Upper lobe of right lung (tissue), 1 donor: ENCODE results near the gene ST6GAL1. TPM values are rescaled to one million over a fixed set of nuclear protein-coding genes. Genes with fewer than 3 reads are reported as not detected.
"Not testable (repeated sequence)": the region's sequence is repeated elsewhere in the genome, so short reads cannot be mapped to it uniquely, and the experiment has no call there.

Experiments used
- ATAC-seq: fragments of 200-7000 bp; cut with Tn5 transposase; one replicate; pipeline ENCODE4 v1.9.1; 2020; ENCODE audit warnings: mild to moderate bottlenecking, moderate library complexity
- DNase-seq: peaks from one replicate; pipeline ENCODE4 v3.0.0-alpha.2; 2020
- H3K27ac ChIP-seq: fragments of 200-600 bp; one replicate; pipeline ENCODE4 v1.8.0; 2022
- H3K27me3 ChIP-seq: fragments of 200-600 bp; one replicate; pipeline ENCODE4 v1.8.0; 2022; ENCODE audit warnings: mild to moderate bottlenecking
- H3K36me3 ChIP-seq: fragments of 200-600 bp; one replicate; pipeline ENCODE4 v1.8.0; 2022
- H3K4me1 ChIP-seq: fragments of 200-600 bp; one replicate; pipeline ENCODE4 v1.8.0; 2022
- H3K4me3 ChIP-seq: fragments of 200-600 bp; one replicate; pipeline ENCODE4 v1.8.0; 2022; ENCODE audit warnings: mild to moderate bottlenecking
- H3K9me3 ChIP-seq: fragments of 200-600 bp; one replicate; pipeline ENCODE4 v1.8.0; 2022
- intact Hi-C: fragments of 100-400 bp; cut with DNase I; formaldehyde crosslinking; loops from one replicate; pipeline ENCODE4 v1.11.0; 2022
- total RNA-seq: library from RNA; stranded (reverse); fragmentation: NEBNext Ultra II Directional; extraction: Animal tissue kit (Norgen Biotek cat#: 25700); gene quantifications from one replicate; pipeline ENCODE4 v1.2.1, GENCODE V29; 2021
- TF ChIP-seq, protein P1 (sequence below): fragments of 200-600 bp; IDR thresholded peaks from one replicate; pipeline ENCODE4 v1.8.0; 2022; ENCODE audit warnings: antibody characterized with exemption
- donor health status: DM: no; HTN: yes; CAD: no; lungs with severe emphysema.

ST6GAL1 gene
- total RNA-seq, 1 donor from 2014 or later: 116 TPM

DNA sequence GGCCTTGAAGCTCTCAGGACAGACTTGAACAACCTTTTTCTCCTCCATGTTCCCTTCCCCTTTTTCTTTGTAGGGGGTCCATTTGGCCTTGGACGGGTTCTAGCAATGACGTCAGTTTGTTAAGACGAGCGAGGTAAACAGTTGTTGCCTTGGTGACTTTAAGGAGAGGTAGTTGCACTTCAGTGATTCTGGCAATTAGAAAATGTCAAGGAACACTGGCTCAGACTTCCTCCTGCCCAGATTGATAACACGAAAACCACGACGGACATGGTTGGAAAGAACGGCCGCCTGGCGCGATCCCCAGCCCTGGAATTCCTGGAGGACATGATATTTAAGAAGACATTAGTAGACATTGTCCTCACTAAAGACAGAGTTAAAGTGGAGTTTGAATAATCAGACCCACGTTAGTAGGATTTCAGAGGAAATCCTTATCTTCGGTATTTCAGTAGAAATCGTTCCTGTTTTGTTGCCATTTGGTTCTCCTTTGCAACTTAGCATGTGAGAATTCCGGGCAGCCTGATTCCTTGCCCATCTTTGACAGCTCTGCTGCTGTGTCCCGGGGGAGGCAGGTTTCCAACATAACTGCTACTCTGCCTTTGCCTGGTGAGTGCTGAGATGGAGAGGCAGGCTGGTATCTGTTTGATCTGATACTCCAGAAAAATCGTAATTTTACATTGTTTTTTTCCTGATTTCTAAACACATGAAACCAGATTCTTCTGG lies 87.3 kb downstream of the ST6GAL1 start:
- TF ChIP-seq, protein P1, sequence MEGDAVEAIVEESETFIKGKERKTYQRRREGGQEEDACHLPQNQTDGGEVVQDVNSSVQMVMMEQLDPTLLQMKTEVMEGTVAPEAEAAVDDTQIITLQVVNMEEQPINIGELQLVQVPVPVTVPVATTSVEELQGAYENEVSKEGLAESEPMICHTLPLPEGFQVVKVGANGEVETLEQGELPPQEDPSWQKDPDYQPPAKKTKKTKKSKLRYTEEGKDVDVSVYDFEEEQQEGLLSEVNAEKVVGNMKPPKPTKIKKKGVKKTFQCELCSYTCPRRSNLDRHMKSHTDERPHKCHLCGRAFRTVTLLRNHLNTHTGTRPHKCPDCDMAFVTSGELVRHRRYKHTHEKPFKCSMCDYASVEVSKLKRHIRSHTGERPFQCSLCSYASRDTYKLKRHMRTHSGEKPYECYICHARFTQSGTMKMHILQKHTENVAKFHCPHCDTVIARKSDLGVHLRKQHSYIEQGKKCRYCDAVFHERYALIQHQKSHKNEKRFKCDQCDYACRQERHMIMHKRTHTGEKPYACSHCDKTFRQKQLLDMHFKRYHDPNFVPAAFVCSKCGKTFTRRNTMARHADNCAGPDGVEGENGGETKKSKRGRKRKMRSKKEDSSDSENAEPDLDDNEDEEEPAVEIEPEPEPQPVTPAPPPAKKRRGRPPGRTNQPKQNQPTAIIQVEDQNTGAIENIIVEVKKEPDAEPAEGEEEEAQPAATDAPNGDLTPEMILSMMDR: no peak
- intact Hi-C loops: no loop called here
- H3K9me3 ChIP-seq: no peaks in the 10 kb centered on the region
- no peaks in the 10 kb centered on the region for H3K36me3 ChIP-seq
- peaks cover 29% of the 10 kb centered on the region for H3K4me1 ChIP-seq
- H3K4me3 ChIP-seq: no peak overlapping the region
- ATAC-seq (no peak), DNase-seq (no peak)
- no peak overlapping the region for H3K27ac ChIP-seq
- no peaks in the 10 kb centered on the region for H3K27me3 ChIP-seq

DNA sequence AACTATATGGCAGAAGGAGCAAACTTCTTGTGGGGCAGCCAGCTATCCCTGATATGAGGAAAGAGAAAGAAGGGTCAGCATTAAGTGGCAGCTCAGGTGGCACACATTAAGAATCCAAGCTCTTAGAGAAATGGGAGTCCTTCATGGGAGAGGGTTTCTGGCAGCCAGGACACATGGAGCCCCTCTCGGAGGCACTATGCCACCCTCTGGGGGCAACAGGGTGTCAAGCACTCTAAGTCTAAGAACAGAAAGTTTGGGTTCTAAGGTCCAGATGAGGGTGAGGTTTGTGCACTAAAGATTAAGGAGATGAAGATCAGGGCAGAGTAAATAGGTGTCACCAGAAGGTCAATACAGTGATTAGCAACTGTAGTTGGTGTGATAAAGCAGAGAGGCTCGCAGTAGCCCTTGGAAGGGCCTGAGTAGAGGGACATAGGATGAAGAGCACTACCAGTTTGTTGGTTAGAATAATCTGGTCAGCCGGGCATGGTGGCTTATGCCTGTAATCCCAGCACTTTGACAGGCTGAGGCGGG lies 89.3 kb downstream of the ST6GAL1 start:
- Histone ChIP-seq H3K9me3 (no peaks in the 10 kb centered on the region), H3K4me3 (no peak overlapping the region), H3K27ac (no peak overlapping the region), H3K36me3 (no peaks in the 10 kb centered on the region), H3K27me3 (no peaks in the 10 kb centered on the region), H3K4me1 (peaks cover 10% of the 10 kb centered on the region)
- intact Hi-C loops: no loop called here
- TF ChIP-seq, protein P1: no peak
- ATAC-seq (no peak), DNase-seq (no peak)

DNA sequence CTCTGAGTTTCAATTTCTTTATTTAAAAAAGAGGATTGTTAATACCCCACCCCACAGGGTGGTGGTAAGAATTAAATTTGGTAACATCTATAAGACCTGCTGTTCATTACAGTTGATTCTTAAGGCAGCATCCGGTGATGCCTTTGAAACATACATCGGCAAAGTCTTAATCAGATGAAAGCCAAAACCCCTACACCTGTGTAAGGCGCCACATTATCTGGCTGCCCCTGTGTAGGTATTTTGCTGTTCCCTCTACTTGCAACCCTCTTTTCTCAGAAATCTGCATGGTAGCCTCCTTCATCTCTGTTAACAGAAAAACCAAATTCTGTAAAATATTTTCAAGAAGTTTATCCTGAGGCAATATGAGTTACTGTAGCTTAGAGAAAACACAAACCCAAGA lies 90.0 kb downstream of the ST6GAL1 start:
- H3K36me3 ChIP-seq: no peaks in the 10 kb centered on the region
- intact Hi-C loops: no loop called here
- H3K9me3 ChIP-seq: no peaks in the 10 kb centered on the region
- TF ChIP-seq, protein P1: no peak
- no peak overlapping the region for H3K27ac ChIP-seq
- no peak overlapping the region for H3K4me3 ChIP-seq
- no peak for DNase-seq
- H3K27me3 ChIP-seq: no peaks in the 10 kb centered on the region
- ATAC-seq: no peak
- peaks cover 12% of the 10 kb centered on the region for H3K4me1 ChIP-seq

DNA sequence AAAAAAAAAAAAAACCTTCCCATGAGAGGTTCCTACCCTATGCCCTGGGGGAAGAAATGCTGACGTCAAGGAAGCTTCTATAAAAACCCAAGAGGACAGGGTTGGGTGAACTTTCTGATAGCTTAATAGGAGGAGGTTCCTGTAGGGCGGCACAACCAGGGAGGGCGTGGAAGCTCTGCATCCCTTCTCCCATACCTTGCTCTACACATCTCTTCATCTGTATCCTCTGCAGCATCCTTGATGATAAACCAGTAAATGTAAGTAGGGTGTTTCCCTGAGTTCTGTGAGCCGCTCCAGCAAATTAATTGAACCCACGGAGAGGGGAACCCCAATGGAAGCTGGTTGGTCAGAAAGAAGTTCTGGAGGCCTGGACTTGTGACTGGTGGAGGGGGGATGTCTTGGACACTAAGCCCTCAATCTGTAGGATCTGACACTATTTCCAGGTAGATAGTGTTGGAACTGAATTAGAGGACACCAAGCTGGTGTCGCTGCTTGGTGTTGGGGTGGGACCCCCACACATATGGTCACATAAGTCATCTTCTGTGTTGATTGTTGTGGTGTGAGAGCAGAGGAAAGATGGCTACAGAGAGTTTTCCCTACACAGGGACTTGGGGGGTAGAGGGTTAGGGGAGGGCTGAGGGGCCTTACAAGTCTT lies 91.5 kb downstream of the ST6GAL1 start:
- no peak overlapping the region for H3K4me3 ChIP-seq
- DNase-seq: no peak
- ATAC-seq: no peak
- H3K27me3 ChIP-seq: no peaks in the 10 kb centered on the region
- no peaks in the 10 kb centered on the region for H3K36me3 ChIP-seq
- peaks cover 16% of the 10 kb centered on the region for H3K4me1 ChIP-seq
- no peaks in the 10 kb centered on the region for H3K9me3 ChIP-seq
- TF ChIP-seq, protein P1: no peak
- H3K27ac ChIP-seq: no peak overlapping the region
- intact Hi-C loops: no loop called here

DNA sequence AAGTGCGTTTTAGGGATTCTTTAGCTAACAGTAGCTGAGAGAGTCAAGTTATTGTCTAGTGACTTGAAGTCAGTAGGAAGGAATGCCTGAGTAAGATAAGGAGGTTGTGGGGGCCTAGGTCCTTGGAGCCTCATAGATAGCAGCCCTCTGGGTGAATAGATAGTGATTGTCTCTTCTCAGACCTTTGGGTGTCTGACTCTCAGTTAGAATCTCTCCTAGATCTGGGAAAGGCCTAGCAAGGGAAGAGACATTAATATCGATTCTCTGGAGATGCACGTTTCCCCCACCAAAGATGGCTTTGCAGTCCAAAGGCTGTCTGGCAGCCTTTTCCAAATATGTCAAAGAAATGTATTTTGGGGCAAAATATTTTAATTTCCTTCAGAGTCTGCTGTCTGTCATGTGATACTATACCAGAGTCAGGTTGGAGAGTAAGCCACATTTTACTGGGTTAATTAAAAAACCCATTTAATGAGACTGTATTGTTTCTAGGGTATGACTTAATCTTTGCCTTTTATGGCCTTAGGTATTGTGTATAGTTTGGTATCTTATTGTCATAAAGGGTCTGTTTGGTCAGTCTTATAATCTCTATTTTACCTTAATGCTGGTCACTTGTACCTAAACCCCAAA lies 92.2 kb downstream of the ST6GAL1 start:
- H3K27ac ChIP-seq: no peak overlapping the region
- intact Hi-C loops: no loop called here
- ATAC-seq (no peak), DNase-seq (no peak)
- H3K4me1 ChIP-seq: peaks cover 18% of the 10 kb centered on the region
- TF ChIP-seq, protein P1: no peak
- H3K36me3 ChIP-seq: no peaks in the 10 kb centered on the region
- no peaks in the 10 kb centered on the region for H3K27me3 ChIP-seq
- H3K9me3 ChIP-seq: no peaks in the 10 kb centered on the region
- no peak overlapping the region for H3K4me3 ChIP-seq

DNA sequence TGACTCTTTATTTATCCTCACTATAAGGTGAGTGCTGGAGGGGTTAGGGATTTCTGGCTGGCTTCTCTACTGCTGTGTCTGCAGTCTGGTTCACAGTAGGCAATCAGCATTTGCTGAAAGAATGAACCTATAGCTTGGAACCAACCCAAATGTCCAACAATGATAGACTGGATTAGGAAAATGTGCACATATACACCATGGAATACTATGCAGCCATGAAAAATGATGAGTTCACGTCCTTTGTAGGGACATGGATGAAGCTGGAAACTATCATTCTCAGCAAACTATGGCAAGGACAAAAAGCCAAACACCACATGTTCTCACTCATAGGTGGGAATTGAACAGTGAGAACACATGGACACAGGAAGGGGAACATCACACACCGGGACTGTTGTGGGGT lies 93.0 kb downstream of the ST6GAL1 start:
- intact Hi-C loops, H3K27ac ChIP-seq, DNase-seq, H3K4me3 ChIP-seq, H3K27me3 ChIP-seq, H3K36me3 ChIP-seq, ATAC-seq, H3K9me3 ChIP-seq: not testable (repeated sequence)
- H3K4me1 ChIP-seq: peaks cover 22% of the 10 kb centered on the region
